NCI-H2196 treated with DMSO at 0.1 percent for 48 hours (cell line): ENCODE measurements around the gene AAMP.

Experiments used
- DNase-seq: peaks from one replicate; lab custom pipeline; 2025; ENCODE audit not compliant: unreplicated experiment; lab: John Stamatoyannopoulos, UW

AAMP gene

GRCh38 chr2:218260742-218261422 is 9.1 kb downstream of the AAMP start, which contains the start of gene GPBAR1:
GPBAR1 (plus strand) TSS chr2:218261015; CDS start chr2:218262725, 1,710 bp downstream.
- DNase-seq, result no peak

- DNase-seq, result no peak
These were observed 9.8 kb downstream of the AAMP start for GRCh38 chr2:218260166-218260565.

GRCh38 chr2:218259099-218259961 is 10.6 kb downstream of the AAMP start:
- DNase-seq, result no peak

- DNase-seq, result no peak
These were observed 12.5 kb downstream of the AAMP start for GRCh38 chr2:218257390-218257981.

- no peak for DNase-seq
These were observed 13.2 kb downstream of the AAMP start for GRCh38 chr2:218256612-218257350.

DNA sequence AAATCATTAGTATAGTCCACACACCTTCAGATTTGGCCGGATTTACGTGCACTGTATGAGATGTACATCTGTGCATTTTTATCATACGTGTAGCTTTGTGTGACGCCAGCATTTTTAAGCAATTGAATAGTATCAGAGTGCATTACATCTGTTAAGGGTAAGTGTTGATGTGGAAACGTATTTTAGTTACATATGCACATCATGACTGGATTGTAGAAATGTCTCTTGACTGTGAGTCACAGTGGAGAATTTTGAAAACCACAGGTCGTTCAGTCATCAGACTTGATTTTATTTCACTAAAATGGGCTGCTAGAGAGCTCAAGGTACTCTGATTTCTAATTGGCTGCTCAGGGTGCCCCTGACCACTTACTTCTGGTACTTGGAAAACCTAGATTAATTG is 14.5 kb downstream of the AAMP start:
- no peak for DNase-seq

DNA sequence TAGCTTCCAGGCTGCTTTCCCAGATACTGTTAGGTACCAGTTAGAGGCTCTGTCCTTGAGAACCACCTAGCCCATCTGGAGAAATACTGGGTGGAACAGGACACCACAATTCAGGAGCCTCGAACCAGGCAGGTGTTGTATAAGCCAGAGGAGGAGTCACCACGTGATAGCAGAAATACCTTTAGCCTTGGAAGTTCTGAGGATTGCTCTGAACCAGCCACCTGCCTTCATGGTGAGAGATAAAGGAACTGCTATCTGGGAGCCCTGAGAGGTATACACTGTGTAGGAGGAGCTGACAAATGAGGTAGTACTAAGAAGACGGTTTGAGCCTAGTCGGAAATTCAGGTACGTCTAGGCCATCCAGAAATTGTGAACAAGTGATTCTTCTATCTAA is 16.7 kb downstream of the AAMP start:
- DNase-seq, result no peak

DNA sequence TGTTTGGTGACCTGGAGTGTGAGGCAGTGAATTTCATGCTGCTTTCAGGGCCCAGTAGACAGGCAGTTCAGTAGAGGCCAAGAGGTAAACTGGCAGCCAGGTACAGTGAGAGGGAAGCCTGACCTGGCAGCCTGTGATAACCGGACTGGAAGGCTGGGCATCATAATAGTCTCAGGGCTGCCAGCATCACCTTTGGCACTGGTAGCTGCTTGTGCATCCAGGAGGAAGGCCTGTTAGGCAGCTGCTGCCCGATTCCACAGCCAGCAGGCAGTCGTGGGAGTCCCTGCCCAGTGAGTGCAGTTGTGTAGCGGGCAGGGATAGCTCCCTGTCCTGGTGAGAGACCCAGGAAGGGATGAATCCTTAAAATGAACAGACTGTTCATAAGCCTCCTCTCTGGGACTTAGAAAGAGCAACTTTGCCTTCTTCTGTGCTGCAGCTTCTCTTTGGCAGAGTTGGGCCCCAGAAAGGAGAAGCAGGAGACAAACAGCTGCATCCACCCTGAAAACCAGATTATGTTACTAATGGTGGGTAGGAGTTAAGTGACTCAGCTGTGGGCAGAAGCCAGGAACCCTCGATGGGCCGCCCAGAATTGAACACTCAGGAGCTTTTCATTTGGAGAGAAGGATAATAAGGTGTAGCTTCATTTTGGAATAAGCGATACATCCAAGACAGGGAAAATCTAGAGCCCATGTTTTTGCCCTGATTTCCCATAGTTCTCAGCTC is 17.3 kb downstream of the AAMP start:
- DNase-seq, result no peak

DNA sequence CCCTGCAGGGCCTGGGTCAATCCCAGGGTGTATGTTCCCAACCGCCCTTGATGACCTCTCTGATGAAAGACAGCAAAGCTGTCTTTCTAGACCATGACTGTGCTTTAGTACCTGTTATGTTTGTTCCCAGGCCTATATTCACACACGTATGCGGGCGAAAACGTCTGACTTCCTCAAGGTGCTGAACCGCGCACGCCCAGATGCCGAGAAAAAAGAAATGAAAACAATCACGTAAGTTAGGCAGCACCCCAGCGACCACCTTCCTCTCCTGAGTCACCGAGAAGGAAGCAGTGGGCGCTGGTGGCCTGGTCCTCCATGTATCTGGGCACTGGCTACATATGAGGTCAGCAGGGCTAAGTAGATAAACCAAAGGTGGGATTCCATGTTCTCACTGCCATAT is 20.2 kb downstream of the AAMP start:
- DNase-seq, result no peak

DNA sequence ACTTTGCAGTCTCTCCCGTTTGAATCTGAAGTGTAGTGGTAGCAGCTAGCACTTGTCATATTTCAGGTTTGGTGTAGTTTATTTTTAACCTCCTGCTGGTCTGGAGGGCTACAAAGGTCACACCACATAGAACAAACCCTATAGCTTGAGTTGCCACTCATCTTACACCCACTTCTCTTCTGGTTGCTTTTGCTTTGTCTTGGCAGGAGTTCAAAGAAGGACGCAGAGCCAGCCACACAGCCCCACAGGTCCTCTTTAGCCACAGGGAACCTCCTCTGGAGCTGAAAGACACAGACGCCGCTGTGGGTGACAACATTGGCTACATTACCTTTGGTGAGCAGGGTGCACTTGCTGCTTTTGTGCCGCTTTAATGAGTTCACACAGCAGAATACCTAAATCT is 24.7 kb downstream of the AAMP start:
- DNase-seq, result no peak

GRCh38 chr2:218244665-218245064 is 25.3 kb downstream of the AAMP start:
- DNase-seq, result no peak

DNA sequence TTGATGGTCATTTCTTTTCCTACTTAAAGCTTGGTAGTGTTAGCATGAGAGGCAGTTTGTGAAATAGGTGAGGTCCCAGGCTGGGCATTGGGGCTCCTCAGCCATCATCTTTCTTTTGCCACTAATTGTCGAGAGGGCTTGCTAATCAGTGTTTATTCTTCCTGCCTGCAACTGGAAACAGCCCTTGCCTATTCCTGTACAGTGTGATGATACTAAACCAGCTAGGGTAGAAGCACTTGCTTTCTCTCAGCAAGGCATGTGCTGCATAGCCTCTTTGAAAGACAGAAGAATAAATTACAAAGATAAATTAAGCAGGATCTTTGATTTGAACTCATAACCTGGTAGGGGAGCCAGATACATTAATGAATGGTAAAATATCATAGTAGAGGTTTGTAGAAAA is 25.7 kb downstream of the AAMP start:
- no peak for DNase-seq

DNA sequence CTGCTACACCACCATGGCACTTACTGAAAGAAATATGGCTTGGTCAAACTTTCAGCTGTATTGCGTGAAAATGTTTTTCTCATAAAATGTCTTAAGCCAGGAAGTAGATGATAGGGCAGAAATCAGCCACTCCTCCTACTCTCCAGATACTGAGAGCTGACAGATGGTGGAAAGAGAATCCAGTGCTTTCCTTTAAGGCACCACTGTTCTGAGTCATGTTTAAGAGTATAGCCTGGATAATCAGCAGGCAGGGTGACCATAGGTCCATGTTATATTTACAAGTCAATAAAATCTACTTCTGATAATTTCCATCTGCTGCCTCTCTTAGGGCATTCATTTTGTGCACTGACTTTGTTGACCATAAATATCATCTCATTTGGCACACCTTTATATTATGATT is 31.1 kb downstream of the AAMP start:
- DNase-seq, result no peak

DNA sequence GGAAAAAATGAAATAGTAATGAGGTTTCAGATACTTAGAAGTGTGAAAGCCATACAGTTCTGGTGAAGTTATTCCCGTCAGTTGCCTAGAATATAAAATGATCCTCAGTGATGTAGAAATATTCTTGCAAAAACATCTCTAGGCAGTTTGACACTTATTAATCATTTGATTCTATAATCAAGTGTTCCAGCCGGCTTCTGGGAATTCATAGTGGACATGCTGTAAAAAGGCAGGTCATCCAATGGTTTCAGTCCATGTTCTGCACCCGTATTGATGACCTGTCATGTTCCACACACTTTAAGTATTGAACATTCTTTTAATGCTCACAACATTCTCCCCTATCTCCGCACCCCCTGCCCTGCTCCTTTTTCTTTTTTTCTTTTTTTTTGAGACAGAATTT is 33.1 kb downstream of the AAMP start:
- DNase-seq, result no peak

DNA sequence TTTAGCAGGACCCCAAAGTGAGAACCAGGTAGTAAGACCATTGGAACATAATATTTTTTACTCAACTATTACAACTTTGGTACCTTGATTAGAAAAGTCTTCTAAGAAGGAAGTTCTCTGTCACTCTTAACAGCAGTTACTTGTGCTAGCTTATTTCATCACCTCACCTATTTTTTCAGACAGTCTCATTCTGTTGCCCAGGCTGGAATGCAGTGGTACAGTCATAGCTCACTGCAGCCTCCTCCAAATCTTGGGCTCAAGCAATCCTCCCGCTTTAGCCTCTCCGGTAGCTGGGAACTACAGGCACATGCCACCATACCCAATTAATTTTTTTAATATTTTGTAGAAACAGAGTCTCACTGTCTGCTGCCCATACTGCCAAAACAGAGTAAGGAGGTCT is 34.9 kb downstream of the AAMP start:
- no peak for DNase-seq

- no peak for DNase-seq
These were observed 35.4 kb downstream of the AAMP start for GRCh38 chr2:218234521-218234920.

GRCh38 chr2:218233543-218233942 is 36.4 kb downstream of the AAMP start:
- no peak for DNase-seq

DNA sequence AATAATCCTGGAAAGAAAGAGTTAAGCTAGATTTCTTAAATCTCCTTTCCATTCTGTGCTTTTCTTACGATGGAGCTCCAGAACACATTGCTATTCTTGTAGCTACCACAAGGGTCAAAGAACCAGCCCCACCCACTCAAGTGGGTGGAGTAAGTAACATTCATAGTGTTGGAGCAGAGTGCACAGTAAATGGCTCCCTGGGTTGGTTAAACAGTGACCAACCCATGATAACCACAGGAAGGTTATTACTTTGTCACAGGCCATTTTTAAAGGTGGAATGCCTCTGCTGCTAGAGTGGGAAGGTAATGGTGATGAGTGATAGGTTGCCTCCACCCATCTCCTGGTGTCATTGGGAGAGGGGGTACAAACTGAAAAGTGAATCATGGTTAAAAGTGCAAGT is 39.1 kb downstream of the AAMP start:
- no peak for DNase-seq

DNA sequence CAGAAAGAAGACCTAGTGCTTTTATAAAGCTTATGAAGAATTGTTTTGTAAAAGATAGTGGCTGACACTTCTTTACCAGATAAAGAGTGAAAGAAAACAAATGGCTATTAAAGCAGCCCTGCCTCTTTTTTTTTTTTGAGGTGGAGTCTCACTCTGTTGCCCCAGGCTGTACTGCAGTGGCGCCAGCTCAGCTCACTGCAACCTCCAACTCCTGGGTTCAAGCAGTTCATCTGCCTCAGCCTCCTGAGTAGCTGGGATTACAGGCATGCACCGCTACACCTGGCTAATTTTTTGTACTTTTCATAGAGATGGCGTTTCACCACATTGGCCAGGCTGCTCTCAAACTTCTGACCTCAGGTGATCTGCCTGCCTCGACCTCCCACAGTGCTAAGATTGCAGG is 40.1 kb downstream of the AAMP start:
- DNase-seq, result no peak

DNA sequence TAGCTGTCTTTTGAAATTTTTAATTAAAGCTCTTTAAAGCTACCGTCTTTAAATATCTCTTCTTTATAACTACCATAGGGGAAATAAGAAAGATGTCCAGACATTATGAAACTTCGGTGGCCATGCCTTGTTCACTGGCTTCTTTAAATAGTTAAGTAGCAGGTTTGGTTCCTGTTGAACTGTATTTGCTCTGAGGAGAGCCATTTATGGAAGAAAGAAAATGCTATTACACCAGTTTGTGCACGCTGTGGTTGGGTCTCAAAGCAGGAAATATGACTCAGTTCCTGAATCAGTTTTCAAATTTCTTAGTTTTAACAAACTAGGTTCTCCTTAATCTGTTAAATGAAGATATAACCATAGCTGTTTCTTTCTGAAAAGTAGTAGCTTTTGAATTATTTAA is 40.7 kb downstream of the AAMP start:
- no peak for DNase-seq
